Tongue (tissue), 2 donors: ENCODE data around the gene LCE3E. TPM values are rescaled to one million over a fixed set of nuclear protein-coding genes. Genes with fewer than 3 reads are reported as not detected.
"Not testable (repeated sequence)": the region's sequence is repeated elsewhere in the genome, so short reads cannot be mapped to it uniquely, and the experiment has no call there.

Source experiments
- DNase-seq: peaks from one replicate; pipeline ENCODE4 v3.0.0-alpha.2; 2015
- total RNA-seq: library from RNA; depleted of rRNA; stranded (reverse); fragments of >200 nt; gene quantifications from one replicate; pipeline ENCODE4 v1.2.3, GENCODE V29; 2014

Gene LCE3E
- not detected for total RNA-seq

GRCh38 chr1:152566681-152567080 is at the start of gene LCE3E:
Gene LCE3E, minus strand, starts transcription at chr1:152566780. Its CDS starts 572 bp downstream, at chr1:152566208.
- DNase-seq = no peak

- no peak for DNase-seq
Observed at GRCh38 chr1:152613511-152613910, 46.9 kb upstream of the LCE3E start, which contains the start of gene LCE3B. Gene LCE3B, plus strand, starts transcription at chr1:152613811. Its CDS starts 0 bp downstream, at chr1:152613811.

DNA sequence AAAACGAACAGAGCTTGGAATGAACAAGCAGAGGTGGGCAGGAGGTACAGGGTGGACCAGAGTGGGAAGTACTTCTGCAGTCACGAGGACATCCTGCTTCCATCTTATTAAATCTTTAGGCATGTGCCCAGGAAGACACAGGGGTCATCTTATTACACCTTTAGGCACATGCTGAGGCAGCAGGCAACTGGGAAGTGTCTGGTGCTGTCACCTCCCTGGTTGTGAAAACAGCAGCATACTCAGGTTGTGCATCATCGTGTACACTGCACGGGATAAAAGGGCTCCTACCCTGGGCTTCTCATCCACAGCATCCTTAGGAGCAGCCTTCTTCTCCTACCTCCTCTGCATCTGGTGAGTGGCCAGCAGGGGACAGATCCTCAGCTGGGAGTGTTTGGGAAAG is 33.4 kb upstream of the LCE3E start, which contains the start of gene LCE3C:
Gene LCE3C (plus strand): TSS at position 301 of the 400 bp plus-strand sequence. CDS start 498 bp downstream, outside the sequence.
- no peak for DNase-seq

DNA sequence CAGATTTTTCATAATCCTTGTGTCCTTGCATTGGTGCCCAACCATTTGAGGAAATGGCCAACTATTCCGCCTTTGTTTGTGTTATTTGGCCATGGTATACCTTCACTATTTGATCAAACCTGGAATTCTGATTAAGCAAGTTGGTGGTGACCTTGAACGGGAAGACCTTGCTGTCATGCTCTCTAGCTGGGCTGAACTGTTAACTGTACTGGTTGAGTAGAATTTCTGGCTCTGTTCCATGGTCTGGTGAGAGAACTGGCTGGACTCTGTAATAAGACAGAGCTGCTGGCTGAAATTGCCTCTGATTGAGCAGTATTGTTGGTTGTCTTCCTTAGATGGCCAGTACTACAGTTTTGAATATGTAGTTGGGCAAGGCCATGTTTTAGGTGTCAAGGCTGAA is 30.4 kb upstream of the LCE3E start:
- DNase-seq = no peak

DNA sequence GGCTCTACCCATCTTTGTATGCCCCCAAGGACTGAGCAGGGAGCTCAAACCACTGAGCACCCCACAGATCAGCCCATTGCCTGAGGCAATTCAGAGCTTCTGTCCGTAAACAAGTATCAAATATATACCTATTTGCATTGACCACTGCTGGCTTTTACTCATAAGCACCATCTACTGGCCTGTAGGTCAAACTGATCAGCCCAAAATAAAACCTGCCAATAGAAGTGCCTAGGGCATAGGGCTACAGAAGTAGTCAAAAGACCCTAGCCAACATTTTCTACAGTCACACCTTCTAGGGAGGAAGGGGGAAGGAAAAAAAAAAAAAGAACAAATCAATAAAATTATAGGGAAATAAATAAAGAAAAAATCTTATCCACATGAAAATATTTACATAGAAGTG is 19.0 kb upstream of the LCE3E start:
- no peak for DNase-seq

- no peak for DNase-seq
Observed at GRCh38 chr1:152582647-152583046, 16.1 kb upstream of the LCE3E start.

DNA sequence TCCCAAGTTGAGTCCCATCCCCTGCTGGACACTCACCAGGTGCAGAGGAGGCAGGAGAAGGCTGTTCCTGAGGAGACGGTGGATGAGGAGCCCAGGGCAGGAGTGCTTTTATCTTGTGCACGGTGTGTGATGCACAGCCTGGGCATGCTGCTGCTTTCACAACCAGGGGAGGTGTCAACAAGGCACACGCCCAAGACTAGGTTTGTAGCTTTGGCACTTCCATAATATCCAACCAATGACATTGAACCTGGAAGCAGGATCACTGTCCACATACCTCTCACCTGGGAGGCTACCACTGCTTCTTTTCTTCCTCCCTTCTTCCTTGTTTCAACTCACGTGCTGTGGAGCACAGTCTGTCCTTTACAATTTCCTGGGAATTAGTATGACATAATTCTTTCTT is 13.9 kb upstream of the LCE3E start, which contains the start of gene LCE3D:
Gene LCE3D (minus strand): TSS at position 84 of the 400 bp plus-strand sequence. CDS start 580 bp downstream, outside the sequence.
- DNase-seq = no peak

DNA sequence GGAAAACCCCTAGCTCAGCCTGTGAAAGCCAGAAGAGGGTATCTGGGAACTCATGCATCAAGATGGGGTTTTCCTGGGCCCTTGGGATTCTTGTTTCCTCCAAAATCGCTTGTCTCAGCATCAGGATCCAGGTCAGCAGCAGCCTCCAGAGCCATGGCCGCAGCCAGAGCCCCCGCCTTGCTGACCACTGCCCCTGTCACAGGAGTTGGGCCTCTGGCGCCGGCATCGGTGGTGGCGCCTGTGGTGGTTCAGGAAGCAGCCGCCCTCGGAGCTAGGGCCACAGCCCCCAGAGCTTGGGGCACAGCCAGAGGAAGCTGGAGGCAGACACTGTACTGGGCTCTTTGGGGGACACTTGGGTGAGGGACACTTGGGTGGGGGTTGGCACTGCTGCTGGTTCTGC is 12.9 kb upstream of the LCE3E start:
- DNase-seq = not testable (repeated sequence)

DNA sequence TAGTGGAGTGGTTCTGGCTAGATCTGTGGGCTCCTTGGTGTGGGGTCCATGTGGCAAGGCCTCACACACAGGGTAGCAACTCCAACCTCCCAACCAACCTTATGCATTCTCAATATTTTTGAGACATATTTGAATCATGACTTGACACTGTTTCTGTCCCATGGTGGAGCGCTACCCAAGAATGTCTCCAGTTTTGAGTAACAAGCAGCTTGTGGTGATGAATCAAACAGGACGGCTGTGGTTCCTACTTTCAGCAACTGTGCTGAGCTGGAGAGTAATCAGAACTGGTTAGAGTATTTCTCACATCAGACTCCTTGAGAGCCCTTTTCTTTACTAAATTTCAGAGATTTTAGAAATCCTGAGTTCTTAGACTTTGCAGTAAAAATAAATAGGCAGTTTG is 10.6 kb upstream of the LCE3E start:
- no peak for DNase-seq

GRCh38 chr1:152565535-152566215 is 905 bp downstream of the LCE3E start:
- no peak for DNase-seq

GRCh38 chr1:152565115-152565514 is 1.5 kb downstream of the LCE3E start:
- no peak for DNase-seq

DNA sequence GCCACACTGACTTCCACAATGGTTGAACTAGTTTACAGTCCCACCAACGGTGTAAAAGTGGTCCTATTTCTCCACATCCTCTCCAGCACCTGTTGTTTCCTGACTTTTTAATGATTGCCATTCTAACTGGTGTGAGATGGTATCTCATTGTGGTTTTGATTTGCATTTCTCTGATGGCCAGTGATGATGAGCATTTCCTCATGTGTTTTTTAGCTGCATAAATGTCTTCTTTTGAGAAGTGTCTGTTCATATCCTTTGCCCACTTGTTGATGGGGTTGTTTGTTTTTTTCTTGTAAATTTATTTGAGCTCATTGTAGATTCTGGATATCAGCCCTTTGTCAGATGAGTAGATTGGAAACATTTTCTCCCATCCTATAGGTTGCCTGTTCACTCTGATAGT is 18.2 kb downstream of the LCE3E start:
- not testable (repeated sequence) for DNase-seq

- DNase-seq = no peak
Observed at GRCh38 chr1:152546704-152547103, 19.9 kb downstream of the LCE3E start.

- no peak for DNase-seq
Observed at GRCh38 chr1:152543820-152544219, 22.8 kb downstream of the LCE3E start.

- no peak for DNase-seq
Observed at GRCh38 chr1:152539901-152540300, 26.7 kb downstream of the LCE3E start.

GRCh38 chr1:152537496-152537895 is 29.1 kb downstream of the LCE3E start:
- DNase-seq = no peak

GRCh38 chr1:152535774-152536173 is 30.8 kb downstream of the LCE3E start:
- no peak for DNase-seq

GRCh38 chr1:152533327-152533938 is 33.1 kb downstream of the LCE3E start:
- peak; percentile 33 for DNase-seq

- DNase-seq = no peak
Observed at GRCh38 chr1:152525080-152525641, 41.4 kb downstream of the LCE3E start.

DNA sequence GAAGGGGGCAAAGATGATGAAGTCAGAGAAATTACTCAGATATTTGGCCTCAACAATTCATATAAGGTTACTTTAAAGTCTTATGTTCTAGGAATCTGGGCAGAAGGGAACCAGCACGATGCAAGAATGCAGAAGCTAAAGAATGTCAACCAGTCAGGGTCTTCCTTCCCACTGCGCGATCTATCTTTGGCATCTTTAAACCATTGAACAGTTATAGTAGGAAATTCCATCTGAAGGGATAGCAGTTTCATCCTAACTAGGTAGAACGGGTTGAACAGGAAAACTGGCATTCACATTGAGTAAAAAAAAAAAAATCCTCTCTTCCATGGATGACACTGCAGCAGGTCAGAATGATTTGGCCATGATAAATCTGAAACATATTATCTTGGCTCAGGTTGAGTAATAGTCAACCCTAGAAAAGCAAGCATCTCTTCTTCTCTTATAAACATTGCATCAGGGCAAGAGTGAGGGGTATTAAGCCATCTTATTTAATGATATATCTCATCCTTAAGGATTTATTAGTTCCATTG is 46.0 kb downstream of the LCE3E start:
- no peak for DNase-seq

- no peak for DNase-seq
Observed at GRCh38 chr1:152519851-152520250, 46.7 kb downstream of the LCE3E start.

- no peak for DNase-seq
Observed at GRCh38 chr1:152517237-152517811, 49.3 kb downstream of the LCE3E start.

DNA sequence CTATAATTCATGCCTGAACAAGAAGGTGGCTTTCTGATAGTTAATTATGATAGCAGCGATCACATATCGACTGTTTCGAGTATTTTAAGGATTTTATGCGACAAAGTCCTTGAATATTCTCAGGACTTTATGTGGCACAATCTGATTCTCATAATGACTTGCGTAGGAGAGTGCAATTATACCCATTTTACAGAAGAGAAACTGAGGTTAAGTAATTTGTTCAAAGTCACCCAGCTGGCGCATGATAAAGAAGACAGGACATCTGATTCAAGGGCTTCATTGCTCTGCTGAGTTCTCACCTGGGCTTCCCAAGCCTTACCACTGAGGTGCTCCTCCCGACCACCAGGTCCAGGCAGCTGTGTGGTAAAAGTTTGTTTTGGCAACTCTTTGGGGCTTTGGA is 50.5 kb downstream of the LCE3E start:
- no peak for DNase-seq
